Measurements from ENCODE around the gene KRT76.

Gene KRT76

DNA sequence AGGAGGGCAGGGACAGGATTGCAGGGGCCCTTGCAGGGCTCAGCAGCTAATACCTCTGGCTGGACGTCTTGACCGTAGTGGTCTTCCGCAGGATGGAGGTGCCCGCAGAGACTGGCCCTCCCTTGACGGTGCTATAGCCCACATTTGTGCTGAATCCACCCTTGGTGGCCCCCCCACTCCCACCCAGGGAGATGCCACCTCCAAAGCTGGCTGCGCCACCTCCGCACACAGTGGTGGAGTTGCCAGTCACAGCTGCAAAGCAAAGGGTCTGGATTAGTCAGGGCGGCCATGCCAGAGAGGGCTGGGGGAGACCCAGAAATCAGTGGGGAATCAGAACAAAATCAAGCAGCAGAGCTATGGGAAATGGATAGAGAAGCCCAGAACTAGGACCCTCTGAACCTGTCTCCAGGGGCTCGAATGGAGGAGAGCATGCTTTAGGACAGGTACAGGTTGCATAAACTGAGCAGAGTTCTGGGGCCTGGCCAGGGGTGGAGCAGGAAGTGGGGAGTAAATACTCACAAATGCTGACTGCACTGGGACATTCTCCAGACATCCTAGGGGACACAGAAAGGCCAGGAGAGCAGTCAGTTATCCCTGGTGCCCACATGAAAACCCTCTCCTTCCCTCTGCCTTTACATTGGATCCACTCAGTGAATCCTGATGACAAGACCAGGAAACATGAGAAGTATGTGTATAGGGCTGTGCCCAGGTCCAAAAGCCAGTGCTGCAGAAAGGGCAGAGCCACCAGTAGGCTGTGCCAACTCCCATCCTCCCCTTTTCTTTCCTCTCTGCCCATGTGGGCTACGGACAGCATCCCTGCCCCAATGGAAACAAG, 44.9 kb upstream of the KRT76 start:
- DNase-seq (ENCODE audit: low spot score): no peak
- H3K27ac ChIP-seq: no peak overlapping the region
- no peak overlapping the region for H3K4me3 ChIP-seq
- no peak for TF ChIP-seq CTCF (IDR thresholded peaks at IDR 0.05)

DNA sequence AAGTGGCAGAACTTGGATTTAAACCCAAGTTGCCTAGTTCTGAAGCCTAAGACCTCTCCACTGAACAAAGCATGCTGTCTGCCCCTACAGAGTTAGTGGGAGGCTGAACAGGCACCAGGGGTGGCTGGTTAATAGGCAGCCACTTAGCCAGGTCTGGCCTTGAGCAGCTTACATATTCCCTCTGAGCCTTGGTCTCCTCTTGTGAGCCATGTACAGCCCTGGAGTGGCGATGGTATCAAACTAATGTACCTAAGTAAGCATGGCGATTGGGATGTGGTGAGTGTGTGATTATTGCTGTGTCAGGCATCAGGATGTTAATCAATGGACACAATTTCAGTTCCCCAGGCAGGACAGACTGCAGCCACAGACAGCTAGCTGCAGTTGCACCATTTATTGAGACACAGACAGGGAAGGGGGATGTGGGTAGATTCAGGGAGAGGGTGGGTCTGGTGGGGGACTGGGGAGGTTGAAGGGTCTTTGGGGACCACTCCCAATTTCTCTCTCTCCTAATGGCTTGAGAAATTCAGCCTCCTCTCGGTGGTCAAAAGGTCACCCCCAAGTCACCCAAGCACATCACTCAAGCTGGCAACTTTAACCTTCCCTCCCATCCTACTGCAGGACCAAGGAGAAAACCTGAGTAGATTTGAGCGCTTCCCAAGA, 44.1 kb upstream of the KRT76 start:
- Histone ChIP-seq H3K27ac (no peak overlapping the region), H3K4me3 (no peak overlapping the region)
- DNase-seq (ENCODE audit: low spot score): no peak
- TF ChIP-seq CTCF (IDR thresholded peaks at IDR 0.05): no peak

DNA sequence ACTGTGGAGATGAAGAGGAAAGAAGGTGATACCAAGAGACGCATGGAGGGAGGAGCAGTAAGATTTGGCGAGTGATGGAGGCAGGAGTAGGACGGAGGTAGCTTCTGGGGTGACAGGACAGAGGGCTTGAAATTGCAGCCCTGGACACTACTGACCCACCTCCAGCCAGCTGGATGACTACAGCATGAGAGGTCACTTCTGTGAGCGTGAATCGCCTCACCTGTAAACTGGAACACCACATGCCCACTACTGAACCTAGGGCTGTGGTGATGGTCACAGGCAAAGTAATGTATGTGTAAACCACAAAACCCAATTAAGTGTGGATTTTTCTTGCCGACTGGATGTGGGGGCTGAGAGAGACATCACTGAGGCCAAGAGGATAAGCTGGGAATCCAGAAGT, 43.4 kb upstream of the KRT76 start:
- Histone ChIP-seq H3K4me3 (no peak overlapping the region), H3K27ac (no peak overlapping the region)
- no peak for DNase-seq (ENCODE audit: low spot score)
- TF ChIP-seq CTCF (IDR thresholded peaks at IDR 0.05): no peak

GRCh38 chr12:52819731-52820510, 42.8 kb upstream of the KRT76 start:
- TF ChIP-seq CTCF (IDR thresholded peaks at IDR 0.05): no peak
- Histone ChIP-seq H3K27ac (no peak overlapping the region), H3K4me3 (no peak overlapping the region)
- no peak for DNase-seq (ENCODE audit: low spot score)

DNA sequence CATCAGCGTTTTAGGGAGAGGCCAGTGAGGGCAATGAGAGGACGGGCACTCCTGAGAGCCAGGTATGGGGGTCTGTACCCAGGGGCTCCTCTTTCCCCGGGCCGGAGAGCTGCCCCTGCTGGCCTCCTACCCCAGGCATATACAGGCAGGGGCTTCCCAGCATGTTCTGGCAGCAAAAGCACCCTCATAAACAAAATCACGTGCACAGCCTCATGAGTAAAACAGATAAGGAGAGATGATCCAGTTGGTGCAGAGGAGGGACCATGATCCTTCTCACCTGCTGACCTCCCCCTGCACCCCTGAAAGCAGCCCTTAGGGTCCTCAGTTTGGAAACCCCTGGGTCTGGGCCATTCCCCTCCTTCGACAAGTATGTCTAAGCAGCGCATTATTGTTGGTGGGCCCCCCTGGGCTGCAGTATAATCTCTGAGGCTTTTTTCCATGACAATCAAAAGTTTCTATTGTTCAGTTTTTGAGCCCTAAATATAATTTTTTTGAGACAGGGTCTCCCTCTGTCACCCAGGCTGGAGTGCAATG, 41.8 kb upstream of the KRT76 start:
- no peak overlapping the region for H3K27ac ChIP-seq
- no peak for DNase-seq (ENCODE audit: low spot score)
- H3K4me3 ChIP-seq: no peak overlapping the region
- no peak for TF ChIP-seq CTCF (IDR thresholded peaks at IDR 0.05)

GRCh38 chr12:52818388-52818787, 41.2 kb upstream of the KRT76 start:
- no peak overlapping the region for H3K27ac ChIP-seq
- DNase-seq (ENCODE audit: low spot score): no peak
- TF ChIP-seq CTCF (IDR thresholded peaks at IDR 0.05): no peak
- no peak overlapping the region for H3K4me3 ChIP-seq
